Osteocyte (in vitro differentiated cells): ENCODE measurements around the gene COLQ. TPM values are rescaled to one million over a fixed set of nuclear protein-coding genes. Genes with fewer than 3 reads are reported as not detected.

Source experiments
- DNase-seq: peaks from one replicate; pipeline ENCODE4 v3.0.0; 2021; ENCODE audit warnings: mixed read lengths; ENCODE audit not compliant: unreplicated experiment; ENCODE audit errors: extremely low spot score
- H3K27ac Mint-ChIP-seq: one replicate; pipeline ENCODE4 v1.8.0; 2021; ENCODE audit warnings: mild to moderate bottlenecking, mixed read lengths; ENCODE audit not compliant: unreplicated experiment
- H3K27me3 Mint-ChIP-seq: one replicate; pipeline ENCODE4 v1.8.0; 2021; ENCODE audit warnings: mixed read lengths; ENCODE audit not compliant: unreplicated experiment
- H3K36me3 Mint-ChIP-seq: one replicate; pipeline ENCODE4 v1.8.0; 2021; ENCODE audit warnings: mixed read lengths; ENCODE audit not compliant: unreplicated experiment
- H3K4me1 Mint-ChIP-seq: one replicate; pipeline ENCODE4 v1.8.0; 2021; ENCODE audit warnings: mixed read lengths; ENCODE audit not compliant: unreplicated experiment
- H3K4me3 Mint-ChIP-seq: one replicate; pipeline ENCODE4 v1.8.0; 2021; ENCODE audit warnings: mild to moderate bottlenecking, moderate library complexity, mixed read lengths; ENCODE audit not compliant: unreplicated experiment
- H3K9me3 Mint-ChIP-seq: one replicate; pipeline ENCODE4 v1.8.0; 2021; ENCODE audit warnings: mixed read lengths; ENCODE audit not compliant: unreplicated experiment
- CTCF ChIP-seq: fragments of 200-600 bp; sonication (generic); IDR thresholded peaks from 2 replicates; pipeline ENCODE4 v1.5.0; 2021; ENCODE audit warnings: antibody characterized with exemption, mild to moderate bottlenecking, moderate library complexity
- total RNA-seq: library from RNA; stranded (reverse); gene quantifications from 2 replicates; pipeline ENCODE4 v1.2.1, GENCODE V29; 2021

The COLQ gene
- total RNA-seq, 1 donor from 2014 or later = 2.6 TPM

GRCh38 chr3:15454965-15455364 is 66.5 kb downstream of the COLQ start:
- H3K9me3 Mint-ChIP-seq = no peaks in the 10 kb centered on the region
- no peak for DNase-seq
- no peaks in the 10 kb centered on the region for H3K27me3 Mint-ChIP-seq
- H3K36me3 Mint-ChIP-seq = peaks cover 5% of the 10 kb centered on the region
- H3K27ac Mint-ChIP-seq = no peak overlapping the region
- no peak for TF ChIP-seq CTCF
- no peaks in the 10 kb centered on the region for H3K4me1 Mint-ChIP-seq
- H3K4me3 Mint-ChIP-seq = no peak overlapping the region

GRCh38 chr3:15453991-15454625 is 67.4 kb downstream of the COLQ start:
- no peaks in the 10 kb centered on the region for H3K4me1 Mint-ChIP-seq
- H3K27me3 Mint-ChIP-seq = no peaks in the 10 kb centered on the region
- no peak overlapping the region for H3K4me3 Mint-ChIP-seq
- H3K36me3 Mint-ChIP-seq = peaks cover 5% of the 10 kb centered on the region
- no peaks in the 10 kb centered on the region for H3K9me3 Mint-ChIP-seq
- no peak overlapping the region for H3K27ac Mint-ChIP-seq
- DNase-seq = no peak
- no peak for TF ChIP-seq CTCF

- Mint-ChIP-seq H3K4me3 (no peak overlapping the region), H3K36me3 (peaks cover 5% of the 10 kb centered on the region), H3K27me3 (no peaks in the 10 kb centered on the region), H3K9me3 (no peaks in the 10 kb centered on the region), H3K27ac (no peak overlapping the region), H3K4me1 (no peaks in the 10 kb centered on the region)
- DNase-seq = no peak
- no peak for TF ChIP-seq CTCF
Observed at GRCh38 chr3:15453501-15453900, 68.0 kb downstream of the COLQ start.

GRCh38 chr3:15452961-15453360 is 68.5 kb downstream of the COLQ start:
- no peaks in the 10 kb centered on the region for H3K27me3 Mint-ChIP-seq
- H3K36me3 Mint-ChIP-seq = peaks cover under 1% of the 10 kb centered on the region
- H3K9me3 Mint-ChIP-seq = no peaks in the 10 kb centered on the region
- H3K4me1 Mint-ChIP-seq = no peaks in the 10 kb centered on the region
- no peak overlapping the region for H3K27ac Mint-ChIP-seq
- no peak overlapping the region for H3K4me3 Mint-ChIP-seq
- no peak for DNase-seq
- TF ChIP-seq CTCF = no peak

- DNase-seq = no peak
- TF ChIP-seq CTCF = no peak
- Mint-ChIP-seq H3K27ac (no peak overlapping the region), H3K4me3 (no peak overlapping the region), H3K9me3 (no peaks in the 10 kb centered on the region), H3K27me3 (no peaks in the 10 kb centered on the region), H3K36me3 (no peaks in the 10 kb centered on the region), H3K4me1 (no peaks in the 10 kb centered on the region)
Observed at GRCh38 chr3:15452156-15452555, 69.3 kb downstream of the COLQ start.
